ENCODE results near the gene RTRAF.

RTRAF gene

DNA sequence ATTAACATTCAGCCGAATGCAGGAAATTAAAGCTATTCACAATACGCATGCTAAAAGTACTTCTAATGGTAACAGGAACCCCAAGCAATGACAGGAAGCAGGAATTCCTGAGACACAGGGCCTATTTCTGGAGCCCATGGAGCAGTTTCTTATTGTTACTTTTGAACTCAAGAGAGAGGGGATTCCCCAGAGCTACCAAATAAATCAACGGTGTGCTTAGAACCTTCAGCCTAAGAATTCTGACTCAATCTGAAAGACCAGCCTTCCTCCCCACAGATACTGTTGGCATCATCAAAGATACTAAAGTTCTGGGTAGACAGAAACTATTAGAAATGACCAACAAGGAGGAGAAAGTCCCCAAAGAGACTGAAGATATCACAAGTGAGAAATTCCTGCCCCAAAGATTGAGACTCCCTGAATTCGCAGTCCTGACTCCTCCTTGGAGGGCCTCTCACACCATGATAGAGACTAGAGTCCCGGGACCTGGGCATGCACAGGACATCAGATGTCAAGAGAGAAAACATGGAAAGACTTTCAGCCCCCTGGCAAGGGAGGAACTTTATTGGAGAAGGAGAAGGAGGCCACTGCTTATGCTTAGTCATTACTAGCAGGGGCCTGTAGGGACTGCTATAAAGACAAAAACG is 32.7 kb downstream of the RTRAF start:
- no peak for DNase-seq

DNA sequence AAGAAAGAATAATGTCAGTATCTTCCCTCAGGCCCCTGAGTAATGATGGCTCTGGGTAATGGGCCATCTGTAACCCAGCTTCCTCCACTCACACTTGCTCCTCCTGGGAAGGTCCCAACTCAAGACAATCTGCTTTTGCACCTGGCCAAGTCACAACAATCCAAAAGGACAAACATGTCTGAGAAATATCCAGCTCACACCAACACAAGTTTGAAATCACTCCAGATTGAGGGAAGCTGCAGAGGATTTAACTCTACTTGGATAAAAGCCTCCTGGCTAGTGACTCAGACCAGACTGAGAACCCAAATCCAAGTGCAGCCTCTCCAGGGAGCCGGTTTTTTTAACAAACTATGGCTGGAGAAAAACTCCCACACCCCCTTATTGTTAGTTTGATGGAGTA is 34.2 kb downstream of the RTRAF start:
- DNase-seq: no peak

DNA sequence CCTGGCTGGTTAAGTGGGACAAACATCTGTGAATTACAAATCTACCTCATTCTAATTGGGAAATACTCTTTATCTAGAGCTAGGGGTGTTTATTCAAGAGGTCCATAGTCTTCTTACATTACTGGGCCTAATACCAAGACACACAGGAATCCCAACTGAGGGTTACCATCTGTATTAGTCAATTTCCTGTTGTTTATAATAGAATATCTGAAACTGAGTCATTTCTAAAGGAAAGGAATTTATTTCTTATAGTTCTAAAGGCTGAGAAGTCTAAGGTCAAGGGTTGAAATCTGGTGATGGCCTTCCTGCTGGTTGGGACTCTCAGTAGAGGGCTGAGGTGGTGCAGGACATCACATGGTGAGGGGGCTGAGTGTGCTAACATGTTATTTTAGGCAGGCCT is 36.0 kb downstream of the RTRAF start:
- DNase-seq: no peak

DNA sequence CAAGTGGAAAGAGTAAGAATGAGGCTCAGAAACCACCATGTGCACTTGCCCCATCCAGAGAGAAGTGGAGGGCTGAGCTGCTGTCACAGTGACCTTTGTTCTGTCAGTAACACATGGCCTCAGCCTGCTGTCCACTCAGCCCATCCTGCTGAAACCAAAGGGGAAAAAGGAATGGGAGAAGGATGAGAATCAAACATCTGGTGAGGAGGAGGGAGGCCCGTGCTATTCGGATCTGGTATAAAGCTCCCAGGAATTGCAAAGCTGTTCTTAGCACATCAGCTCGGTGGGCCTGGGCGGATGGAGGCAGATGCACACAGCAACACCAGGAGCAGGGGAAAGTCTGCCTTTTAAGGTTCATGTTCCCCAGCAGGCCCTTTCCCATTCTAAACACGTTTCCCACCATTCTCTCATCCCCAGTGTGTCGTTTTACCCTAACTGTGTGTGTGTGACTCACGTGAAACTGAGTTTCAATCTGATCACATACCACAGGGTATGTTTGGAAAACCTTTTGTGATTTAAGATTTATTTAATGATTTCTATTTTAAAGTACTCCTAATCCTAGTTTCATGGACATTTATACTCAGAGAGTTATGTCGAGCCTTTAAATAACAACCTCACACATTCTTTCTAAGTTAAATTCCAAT is 36.8 kb downstream of the RTRAF start:
- DNase-seq: no peak

DNA sequence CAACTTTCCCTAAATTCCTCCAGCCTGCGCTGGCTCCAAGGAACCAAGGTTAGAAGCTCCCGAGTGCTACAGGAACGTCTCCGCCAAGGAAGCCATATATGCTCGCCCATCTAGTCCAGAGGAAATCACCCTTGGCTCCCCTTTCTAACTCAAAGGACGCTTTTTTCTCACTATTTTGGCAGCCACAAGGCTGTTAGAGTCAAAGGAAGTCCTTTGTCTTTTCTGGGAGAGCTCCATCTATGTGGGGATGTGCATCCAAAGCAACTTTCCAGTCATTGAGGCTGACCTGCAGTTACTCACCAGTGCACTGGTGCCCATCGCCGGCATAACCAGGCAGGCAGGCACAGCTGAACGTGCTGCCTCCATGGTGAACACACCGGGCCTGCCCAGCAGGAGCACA is 37.6 kb downstream of the RTRAF start:
- DNase-seq: no peak

DNA sequence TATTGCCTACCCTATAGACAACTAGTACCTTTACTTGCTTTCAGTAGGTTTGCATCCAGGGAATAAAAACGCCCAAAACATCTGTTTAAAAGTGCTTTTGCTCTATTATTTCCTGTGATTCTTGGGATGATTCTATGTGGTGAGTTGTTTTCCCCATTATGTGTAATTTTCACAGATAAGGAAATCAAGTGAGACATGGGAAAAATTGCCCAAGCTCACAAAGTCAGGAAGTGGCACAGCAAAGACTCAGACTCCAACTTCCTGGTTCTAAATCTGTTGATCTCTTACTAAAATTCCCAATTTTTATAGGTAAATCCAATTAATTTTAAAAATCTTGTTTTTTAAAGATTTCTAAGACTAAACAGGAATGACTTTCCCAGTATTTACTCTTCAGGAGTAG is 40.5 kb downstream of the RTRAF start:
- DNase-seq: no peak

DNA sequence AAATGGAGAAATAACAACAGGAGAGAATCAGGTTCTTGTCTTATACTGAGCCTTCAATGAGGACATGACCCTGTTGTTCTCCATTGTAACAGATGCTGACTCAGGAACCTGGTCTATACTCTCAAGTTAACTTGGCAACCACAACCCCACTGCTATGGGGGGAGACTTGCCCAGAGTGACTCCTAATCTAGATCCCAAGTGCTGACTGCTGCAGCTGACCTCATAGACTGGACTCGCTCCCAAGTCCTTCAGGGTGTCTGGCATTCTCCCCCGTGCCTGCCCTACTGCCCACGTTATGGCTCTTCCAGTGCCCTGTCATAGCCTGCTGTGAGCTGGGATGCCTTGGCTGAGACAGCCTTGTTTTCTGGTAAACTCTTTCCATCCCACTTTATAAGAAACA is 42.4 kb downstream of the RTRAF start:
- DNase-seq: no peak

DNA sequence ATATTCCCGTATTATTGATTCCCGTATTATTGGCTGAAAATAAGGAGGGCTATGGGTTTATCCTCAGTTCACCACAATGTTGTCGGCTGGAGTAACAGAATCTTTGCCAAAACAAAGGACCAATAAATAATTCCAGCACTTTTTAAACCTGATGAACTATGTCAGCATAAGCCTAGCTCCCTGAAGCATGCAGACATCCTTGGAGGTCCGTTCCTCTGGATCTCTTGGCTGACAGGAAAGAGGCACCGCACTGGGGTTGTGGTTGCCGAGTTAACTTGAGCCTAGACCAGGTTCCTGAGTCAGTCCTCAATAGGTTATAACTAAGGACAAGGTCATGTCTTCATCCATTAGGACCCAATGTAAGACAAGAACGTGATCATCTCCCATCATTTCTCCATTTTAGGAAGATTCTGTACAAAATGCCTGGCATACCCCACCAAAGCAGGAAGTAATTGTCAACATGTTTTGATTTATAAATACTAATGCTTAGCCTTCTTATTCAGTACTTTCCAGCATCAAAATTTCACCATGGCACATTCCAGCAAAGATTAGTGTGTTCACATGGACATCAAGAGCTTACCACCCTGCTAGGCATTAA is 43.0 kb downstream of the RTRAF start:
- DNase-seq: no peak

DNA sequence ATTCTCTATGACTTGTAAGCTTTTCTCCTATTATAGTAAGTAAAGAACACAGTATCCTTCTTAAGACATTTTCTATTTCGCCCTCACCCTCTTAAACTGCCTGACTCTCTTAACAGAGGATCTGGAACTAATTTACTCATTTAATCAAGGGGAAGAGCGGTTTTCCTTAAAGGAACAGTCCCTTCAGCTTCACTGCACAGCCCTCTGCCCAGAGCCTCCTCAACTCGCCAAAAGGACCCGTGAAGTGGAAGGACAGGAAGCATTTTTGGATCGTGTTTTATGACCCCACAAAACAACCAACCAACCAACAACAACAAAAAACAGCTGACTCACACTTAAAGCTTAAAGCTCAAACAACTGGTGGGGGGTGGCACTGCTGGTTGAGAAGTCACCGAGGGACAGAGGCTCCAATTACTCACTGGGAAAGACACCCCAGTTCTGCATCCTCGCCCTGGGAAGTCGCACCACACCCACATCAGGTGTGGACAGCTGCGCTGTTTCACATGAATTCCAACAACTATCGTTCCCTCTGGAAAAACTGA is 43.8 kb downstream of the RTRAF start:
- DNase-seq: no peak

DNA sequence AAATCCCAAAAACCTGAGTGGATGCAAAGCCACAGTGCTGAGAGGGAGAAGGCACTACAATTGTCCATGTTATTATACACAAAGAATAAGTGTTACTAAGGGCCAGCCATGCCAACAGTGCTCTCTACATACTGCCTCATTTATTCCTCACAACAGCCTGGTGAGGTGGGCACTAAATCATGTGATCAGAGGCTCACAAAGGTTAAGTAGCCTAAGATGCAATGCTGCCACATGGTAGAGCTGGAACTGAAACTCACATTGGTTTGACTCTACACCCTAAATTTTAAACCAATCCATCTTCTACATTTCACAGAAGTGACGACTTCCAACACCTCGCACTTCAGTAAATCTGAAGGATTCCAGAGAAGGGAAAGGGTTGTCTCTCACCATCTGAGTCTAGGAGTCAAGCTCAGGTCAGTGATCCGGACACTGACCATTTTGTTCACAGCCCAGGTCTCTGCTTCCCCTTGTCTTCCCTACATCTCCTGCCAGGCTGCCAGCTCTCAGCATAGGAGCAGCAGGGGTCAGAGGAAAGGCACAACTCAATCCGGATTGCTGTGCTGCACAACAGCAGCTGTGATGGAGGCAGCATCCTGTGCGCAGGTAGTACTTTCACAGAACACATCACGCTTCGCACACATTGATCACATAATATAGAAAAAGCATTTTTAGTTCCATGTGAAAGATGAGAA is 49.9 kb downstream of the RTRAF start:
- DNase-seq: no peak

DNA sequence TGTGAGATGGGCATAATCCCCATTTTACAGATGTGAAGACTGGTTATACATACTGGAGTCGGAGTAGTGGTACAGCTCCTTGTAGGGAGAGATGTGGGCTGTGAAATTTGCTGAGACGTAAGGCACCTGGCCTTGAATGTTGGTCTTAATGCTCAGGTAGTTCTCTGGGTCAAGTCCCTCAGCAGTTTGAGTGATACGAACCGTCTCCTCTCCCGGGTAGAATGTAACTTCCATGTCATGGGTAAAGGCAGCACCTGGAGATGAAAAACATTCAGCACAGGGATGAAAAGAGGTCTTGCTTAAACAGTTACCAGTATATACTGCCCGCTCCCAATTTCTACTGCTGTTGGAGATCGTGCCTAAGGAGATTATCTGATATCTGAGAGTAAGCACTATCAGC is 51.3 kb downstream of the RTRAF start:
- no peak for DNase-seq

DNA sequence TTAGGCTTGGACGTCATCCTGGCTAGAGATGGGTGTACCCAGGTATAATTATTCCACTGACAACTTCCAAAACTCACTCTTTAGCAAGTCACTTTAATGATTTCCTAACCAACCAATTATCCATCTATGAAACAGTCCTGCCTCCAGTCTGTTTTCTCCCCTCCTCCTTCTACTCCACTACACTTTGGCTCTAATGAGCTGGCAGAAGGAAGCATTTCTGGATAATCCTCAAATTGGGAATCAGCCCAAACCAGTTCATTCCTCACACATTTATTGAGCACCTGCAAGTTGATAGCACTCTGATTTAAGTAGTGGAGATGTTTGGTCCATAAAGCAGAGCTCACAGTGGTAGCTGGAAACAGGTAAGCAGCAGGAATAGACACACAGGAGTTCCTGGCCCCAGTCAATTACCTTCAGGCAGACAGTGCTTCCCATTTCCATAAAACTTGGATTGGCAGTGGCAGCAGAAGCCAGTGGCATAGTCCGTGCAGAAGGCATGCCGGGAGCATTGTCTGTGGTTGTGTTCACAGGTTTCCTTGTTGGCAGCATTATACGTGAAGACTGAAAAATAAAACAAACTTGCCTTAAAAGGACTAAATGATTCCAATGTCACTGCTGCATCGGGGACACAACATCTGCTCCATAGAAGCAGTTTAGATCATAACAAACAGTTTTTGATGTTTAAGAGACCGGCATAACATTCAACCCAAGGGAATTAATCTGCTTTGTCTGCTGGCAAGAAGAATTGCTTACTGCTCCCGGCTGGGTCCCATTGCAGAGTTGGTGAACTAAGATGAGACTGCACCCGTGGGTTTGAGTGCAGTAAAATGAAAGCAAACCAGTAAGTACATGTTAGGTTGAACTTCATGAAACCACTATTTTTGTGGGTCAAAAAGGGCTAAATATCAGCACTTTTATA is 53.3 kb downstream of the RTRAF start:
- no peak for DNase-seq

DNA sequence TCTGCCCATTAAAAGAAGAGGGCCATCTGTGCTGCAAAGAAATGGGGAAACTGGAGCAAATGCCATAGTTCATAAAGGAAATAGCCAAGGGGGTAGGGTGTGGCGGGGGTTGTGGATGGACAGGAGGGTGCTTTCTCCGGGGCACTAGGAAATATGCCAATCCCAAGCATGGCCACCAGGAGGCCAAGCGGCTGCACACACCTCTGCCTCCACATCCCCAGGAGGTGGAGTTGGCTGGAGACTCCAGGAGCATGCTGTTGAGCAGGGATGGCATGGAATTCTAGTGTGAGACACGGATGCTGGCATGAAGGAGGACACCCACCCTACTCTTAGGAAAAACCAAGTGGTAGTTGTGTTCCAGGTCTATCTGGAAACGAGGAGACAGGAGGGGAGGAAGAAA is 54.3 kb downstream of the RTRAF start:
- DNase-seq: peak; percentile 55

DNA sequence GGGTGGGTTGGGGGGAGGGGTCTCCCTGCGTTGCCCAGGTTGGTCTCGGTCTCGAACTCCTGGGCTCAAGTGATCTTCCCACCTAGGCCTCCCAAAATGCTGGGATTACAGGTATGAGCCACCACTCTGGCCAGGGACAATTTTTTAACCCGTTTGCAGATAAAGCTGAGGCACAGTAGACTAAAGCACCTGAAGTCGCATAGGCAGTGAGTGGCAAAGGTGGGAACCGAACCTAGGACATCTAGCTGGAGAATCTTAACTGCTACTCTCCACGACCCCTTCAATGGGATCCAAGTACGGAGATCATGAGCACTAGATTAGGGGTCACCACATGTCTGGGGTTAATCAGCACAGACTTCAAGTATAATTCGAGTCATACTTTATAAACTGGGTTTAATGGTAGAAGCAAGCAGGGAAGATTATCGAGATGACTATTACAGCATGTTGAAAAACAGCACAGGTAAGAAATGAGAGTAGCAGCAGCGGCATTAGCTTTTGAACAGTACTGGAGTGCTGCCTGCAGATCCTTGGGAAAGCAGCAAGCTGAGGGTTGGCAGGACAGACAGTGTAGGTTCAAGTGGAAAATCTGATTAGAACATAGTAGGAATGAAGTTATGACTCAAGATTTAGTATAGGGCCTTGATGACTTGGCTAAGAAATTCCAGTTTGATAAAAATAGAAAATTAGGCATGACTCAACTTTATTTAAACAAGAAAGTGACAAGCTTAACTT is 55.6 kb downstream of the RTRAF start:
- no peak for DNase-seq

DNA sequence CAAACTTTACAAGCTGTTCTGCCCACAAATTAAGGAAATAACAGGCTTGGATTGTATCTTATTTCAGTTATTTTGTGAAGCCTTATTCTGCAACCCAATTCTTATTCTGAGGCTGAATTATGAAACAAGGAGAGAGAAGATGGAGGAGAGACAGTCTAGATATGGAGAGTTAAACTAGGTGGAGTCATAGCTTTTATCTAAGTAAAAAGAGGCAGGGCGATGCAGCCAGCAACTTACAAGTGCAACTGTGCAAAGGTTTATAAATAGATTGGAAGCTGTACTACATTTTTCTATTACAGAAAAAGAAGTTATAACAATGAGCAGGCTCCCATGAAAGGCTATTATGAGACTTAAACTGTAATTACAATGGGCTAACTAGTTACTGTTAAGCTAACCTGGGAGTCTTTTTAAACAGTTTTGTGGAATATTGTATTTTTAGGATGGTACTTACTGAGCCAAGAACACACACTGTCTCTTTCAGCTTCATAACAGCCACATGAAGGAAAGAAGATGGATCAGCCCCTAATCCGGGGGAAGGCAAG is 57.1 kb downstream of the RTRAF start:
- no peak for DNase-seq

DNA sequence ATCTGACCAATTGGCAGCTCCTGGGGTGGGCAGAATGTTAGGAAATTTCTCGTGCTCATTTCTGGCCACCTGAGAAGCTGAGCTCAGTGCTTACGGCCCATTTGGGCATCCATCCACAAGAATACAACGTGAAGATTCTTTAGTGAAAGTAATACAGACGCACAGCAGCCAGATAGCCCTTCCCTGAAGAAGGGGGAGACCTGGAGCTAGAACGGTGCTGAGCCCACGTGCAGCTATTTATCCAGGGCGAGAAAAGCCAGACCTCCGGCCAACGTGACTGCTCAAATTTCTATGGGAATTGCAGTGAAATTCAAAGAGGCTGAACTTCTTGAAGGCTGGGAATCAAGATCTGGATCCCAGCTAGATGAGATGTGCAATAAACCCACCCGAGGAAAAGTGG is 58.8 kb downstream of the RTRAF start:
- DNase-seq: no peak

DNA sequence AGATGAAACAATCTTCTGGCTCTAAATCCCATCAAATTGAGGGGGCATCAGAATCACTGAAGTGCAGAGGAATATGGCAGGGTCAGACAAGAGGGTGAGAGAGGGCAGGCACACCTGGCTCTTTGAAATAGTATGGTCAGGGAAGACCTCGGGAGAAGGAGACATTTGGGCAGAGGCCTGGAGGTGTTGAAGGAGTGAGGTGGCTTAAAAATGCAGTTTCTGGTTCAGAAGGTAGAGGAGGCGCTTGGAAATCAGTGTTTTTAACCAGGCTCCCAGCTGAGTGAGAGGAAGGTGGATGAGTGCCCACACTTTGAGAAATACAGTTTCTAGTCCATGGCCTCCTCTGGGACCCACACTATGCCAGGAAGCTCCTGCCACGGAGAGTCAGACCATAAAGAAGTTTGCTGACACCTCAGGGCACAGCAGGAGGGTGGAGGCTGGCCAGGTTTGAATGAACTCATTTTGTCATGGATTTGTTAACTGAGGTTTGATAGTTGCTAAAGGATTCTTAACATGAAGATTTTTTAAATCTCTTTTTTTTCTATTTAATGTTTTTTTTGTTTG is 59.4 kb downstream of the RTRAF start:
- no peak for DNase-seq

DNA sequence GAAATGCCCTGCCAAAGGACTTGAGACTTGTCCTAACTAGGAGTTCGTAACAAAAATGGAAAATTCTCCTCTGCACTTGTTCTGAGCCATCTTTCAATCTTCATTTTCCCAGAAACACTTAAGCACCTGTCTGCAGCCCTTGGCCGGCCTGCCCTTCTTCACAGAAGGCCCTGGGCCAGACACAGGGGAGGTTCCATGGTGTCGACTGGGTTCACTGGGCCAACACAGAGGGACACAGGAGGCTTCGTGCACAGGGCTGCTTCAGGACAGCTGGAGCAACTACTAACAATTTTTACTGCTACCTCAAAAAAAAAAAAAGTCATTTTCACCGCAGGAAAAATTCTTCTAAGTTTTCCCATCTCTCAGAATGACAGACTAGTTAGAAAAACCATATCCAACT is 59.9 kb downstream of the RTRAF start:
- DNase-seq: no peak

DNA sequence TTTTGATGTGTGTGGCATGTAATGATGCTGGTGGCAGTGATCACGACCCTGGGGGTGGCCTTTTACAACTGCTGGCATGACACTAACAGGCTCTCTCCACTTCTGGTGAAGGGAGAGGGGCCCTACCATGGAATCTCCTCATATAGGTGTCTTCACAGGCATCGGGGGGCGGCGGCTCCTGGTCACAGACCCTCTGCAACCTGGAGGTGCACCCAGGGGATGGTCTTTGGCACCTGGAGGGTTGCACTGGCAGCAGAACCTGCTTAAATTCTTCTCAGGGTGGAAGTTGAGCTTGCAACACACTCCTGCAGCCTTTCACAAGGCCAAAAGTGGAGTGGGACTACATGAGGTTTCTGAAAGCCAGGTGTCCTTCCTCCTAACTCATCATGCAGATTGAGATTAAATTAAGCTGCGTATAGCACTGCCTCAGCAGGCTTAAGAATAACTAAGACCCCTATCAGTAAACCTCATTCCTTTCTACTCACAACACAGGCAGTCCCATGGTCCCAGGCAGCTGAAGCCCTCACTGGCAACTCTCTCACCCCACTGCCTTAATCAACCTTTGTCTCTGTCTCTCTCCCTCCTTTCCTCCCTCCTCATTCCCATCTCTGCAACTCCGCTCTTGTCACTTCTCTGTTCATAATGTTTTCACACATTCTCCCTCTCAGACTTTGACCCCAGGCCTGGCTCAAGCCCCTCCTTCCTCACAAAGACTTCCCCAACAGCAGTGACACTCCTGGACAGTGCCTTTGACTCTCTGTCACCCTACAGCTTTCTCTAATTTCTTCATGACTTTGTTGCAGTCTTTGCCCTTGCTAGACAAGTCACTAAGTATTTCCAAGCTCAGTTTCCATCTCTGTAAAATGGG is 60.6 kb downstream of the RTRAF start:
- no peak for DNase-seq

DNA sequence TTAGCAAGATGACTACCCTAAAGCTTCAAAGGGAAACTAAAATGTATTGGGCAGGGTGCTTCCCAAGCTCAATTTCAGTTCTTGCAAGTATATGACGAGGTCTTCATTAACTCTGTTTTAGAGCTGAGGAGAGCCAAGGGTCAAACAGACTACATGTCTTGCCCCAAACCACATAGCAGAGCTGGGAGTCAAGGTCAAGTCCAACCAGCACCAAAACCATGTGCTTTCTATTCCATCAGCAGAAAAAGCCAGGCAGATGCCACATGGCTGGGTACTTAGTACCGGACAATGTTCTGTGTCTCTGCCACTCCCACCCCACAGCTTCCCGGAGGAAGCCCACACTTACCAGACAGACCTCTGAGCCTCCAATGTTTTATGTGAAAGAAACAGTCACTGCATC is 61.9 kb downstream of the RTRAF start:
- no peak for DNase-seq

Measured in 8988T (cell line).